Endodermal cell (in vitro differentiated cells): Measurements from ENCODE around the gene SCAI. TPM values are rescaled to one million over a fixed set of nuclear protein-coding genes. Genes with fewer than 3 reads are reported as not detected.
A peak's percentile ranks its signal among the peaks of the same experiment; 100 is the strongest.

Source experiments
- DNase-seq: peaks from one replicate; pipeline ENCODE4 v3.0.0-alpha.2; 2017
- H3K27ac ChIP-seq: 2 replicates; pipeline ENCODE4 v1.5.1; 2013; ENCODE audit warnings: mild to moderate bottlenecking, low read depth, low read length, moderate library complexity
- H3K27me3 ChIP-seq: 2 replicates; pipeline ENCODE4 v1.6.1; 2013; ENCODE audit warnings: mild to moderate bottlenecking, low read length, moderate library complexity; ENCODE audit not compliant: insufficient read depth, control insufficient read depth, poor library complexity, severe bottlenecking
- H3K36me3 ChIP-seq: 2 replicates; pipeline ENCODE4 v1.7.0; 2013; ENCODE audit warnings: mild to moderate bottlenecking, low read length, moderate library complexity; ENCODE audit not compliant: control insufficient read depth, insufficient read depth
- H3K4me1 ChIP-seq: one replicate; pipeline ENCODE4 v1.7.0; 2013; ENCODE audit warnings: low read length; ENCODE audit not compliant: control insufficient read depth, insufficient read depth
- H3K4me3 ChIP-seq: 2 replicates; pipeline ENCODE4 v1.5.1; 2013; ENCODE audit warnings: mild to moderate bottlenecking, low read length, moderate library complexity
- H3K9ac ChIP-seq: 2 replicates; pipeline ENCODE4 v1.6.1; 2013; ENCODE audit warnings: mild to moderate bottlenecking, low read length, moderate library complexity; ENCODE audit not compliant: poor library complexity, severe bottlenecking; ENCODE audit errors: extremely low read depth
- H3K9me3 ChIP-seq: 2 replicates; pipeline ENCODE4 v1.6.1; 2013; ENCODE audit warnings: mild to moderate bottlenecking, low read length, moderate library complexity; ENCODE audit not compliant: control insufficient read depth
- H3K27ac Mint-ChIP-seq: 2 replicates; pipeline ENCODE4 v1.8.0; 2020; ENCODE audit warnings: mixed read lengths
- H3K27me3 Mint-ChIP-seq: 2 replicates; pipeline ENCODE4 v1.8.0; 2021; ENCODE audit warnings: mild to moderate bottlenecking, mixed read lengths; ENCODE audit not compliant: insufficient read depth
- H3K36me3 Mint-ChIP-seq: 2 replicates; pipeline ENCODE4 v1.8.0; 2020; ENCODE audit warnings: low read depth, mixed read lengths
- H3K4me1 Mint-ChIP-seq: 2 replicates; pipeline ENCODE4 v1.8.0; 2020; ENCODE audit warnings: mixed read lengths
- H3K4me3 Mint-ChIP-seq: 2 replicates; pipeline ENCODE4 v1.8.0; 2020; ENCODE audit warnings: mild to moderate bottlenecking, moderate library complexity, mixed read lengths
- H3K9me3 Mint-ChIP-seq: 2 replicates; pipeline ENCODE4 v1.8.0; 2020; ENCODE audit warnings: mild to moderate bottlenecking, mixed read lengths
- CTCF ChIP-seq: fragments of 200-600 bp; sonication (generic); conservative IDR thresholded peaks from 2 replicates; pipeline ENCODE4 v1.5.0; 2021; ENCODE audit warnings: antibody characterized with exemption, mild to moderate bottlenecking
- WGBS, 2 experiments: methylation state at CpG; one replicate each; pipeline versions ENCODE4 v1.1.5 to v1.1.7; 2013; ENCODE audit warnings: missing lambda C conversion rate in 2 of 2, mixed read lengths in 1 of 2; ENCODE audit not compliant: insufficient coverage in 1 of 2, insufficient read length in 1 of 2; 5-methylcytosine and 5-hydroxymethylcytosine counted together
- total RNA-seq, 2 donors: library from RNA; stranded (reverse); fragmentation: NEBNext Ultra II Directional in 1 of 2; extraction: Animal tissue kit (Norgen Biotek cat#: 25700) in 1 of 2; gene quantifications; 2 replicates in 1 of 2; 3 replicates in 1 of 2; pipeline ENCODE4 v1.2.1, GENCODE V29; 2021

SCAI gene
- total RNA-seq, 2 donors from 2014 or later = 22.9 to 34.7 TPM

- Mint-ChIP-seq H3K27me3 (no peaks in the 10 kb centered on the region), H3K27ac (peak overlapping the region; percentile 22)
- TF ChIP-seq CTCF = no peak
Observed at GRCh38 chr9:125066839-125067619, 76.3 kb downstream of the SCAI start.

GRCh38 chr9:125061391-125061790 is 81.9 kb downstream of the SCAI start:
- H3K27ac ChIP-seq = no peak overlapping the region
- no peak overlapping the region for H3K4me3 ChIP-seq
- 87 to 90% methylated on average over 2 to 3 of the region's 3 CpGs for WGBS, 2 experiments
- H3K9ac ChIP-seq = no peak overlapping the region
- no peak for TF ChIP-seq CTCF
- Mint-ChIP-seq H3K4me3 (no peak overlapping the region), H3K27ac (no peak overlapping the region), H3K36me3 (peaks cover 5% of the 10 kb centered on the region), H3K9me3 (no peaks in the 10 kb centered on the region), H3K4me1 (no peaks in the 10 kb centered on the region), H3K27me3 (no peaks in the 10 kb centered on the region)
- DNase-seq = no peak
- H3K4me1 ChIP-seq = no peaks in the 10 kb centered on the region
- no peaks in the 10 kb centered on the region for H3K27me3 ChIP-seq
- no peaks in the 10 kb centered on the region for H3K36me3 ChIP-seq
- H3K9me3 ChIP-seq = no peaks in the 10 kb centered on the region

More at GRCh38 chr9:125066839-125067619, 76.3 kb downstream of the SCAI start:
- Mint-ChIP-seq H3K4me1 (no peaks in the 10 kb centered on the region), H3K9me3 (no peaks in the 10 kb centered on the region), H3K36me3 (peaks cover 11% of the 10 kb centered on the region), H3K4me3 (no peak overlapping the region)
- Histone ChIP-seq H3K9me3 (no peaks in the 10 kb centered on the region), H3K9ac (no peak overlapping the region), H3K27me3 (no peaks in the 10 kb centered on the region), H3K4me1 (no peaks in the 10 kb centered on the region), H3K27ac (peak overlapping the region; percentile 66), H3K36me3 (no peaks in the 10 kb centered on the region), H3K4me3 (no peak overlapping the region)
- WGBS, 2 experiments = 87 to 89% methylated on average over 9 to 10 of the region's 10 CpGs
- no peak for DNase-seq

- Histone ChIP-seq H3K9me3 (no peaks in the 10 kb centered on the region), H3K36me3 (peaks cover 10% of the 10 kb centered on the region), H3K27ac (peak overlapping the region; percentile 14), H3K27me3 (no peaks in the 10 kb centered on the region), H3K9ac (no peak overlapping the region), H3K4me1 (no peaks in the 10 kb centered on the region), H3K4me3 (no peak overlapping the region)
- peaks cover 42% of the 10 kb centered on the region for H3K36me3 Mint-ChIP-seq
- TF ChIP-seq CTCF = no peak
- no peak overlapping the region for H3K4me3 Mint-ChIP-seq
- no peak for DNase-seq
- H3K4me1 Mint-ChIP-seq = no peaks in the 10 kb centered on the region
- peaks cover 9% of the 10 kb centered on the region for H3K9me3 Mint-ChIP-seq
- 63 to 88% methylated on average over 3 to 5 of the region's 5 CpGs for WGBS, 2 experiments
- H3K27ac Mint-ChIP-seq = no peak overlapping the region
- H3K27me3 Mint-ChIP-seq = no peaks in the 10 kb centered on the region
Observed at GRCh38 chr9:125049212-125050049, 93.9 kb downstream of the SCAI start.
